ENCODE results near the gene PKIB. TPM values are rescaled to one million over a fixed set of nuclear protein-coding genes. Genes with fewer than 3 reads are reported as not detected.

PKIB gene
- total and polyA plus RNA-seq, 5 donors from 2014 or later, result 0.32 to 0.95 (median 0.67) TPM; not detected in 1

DNA sequence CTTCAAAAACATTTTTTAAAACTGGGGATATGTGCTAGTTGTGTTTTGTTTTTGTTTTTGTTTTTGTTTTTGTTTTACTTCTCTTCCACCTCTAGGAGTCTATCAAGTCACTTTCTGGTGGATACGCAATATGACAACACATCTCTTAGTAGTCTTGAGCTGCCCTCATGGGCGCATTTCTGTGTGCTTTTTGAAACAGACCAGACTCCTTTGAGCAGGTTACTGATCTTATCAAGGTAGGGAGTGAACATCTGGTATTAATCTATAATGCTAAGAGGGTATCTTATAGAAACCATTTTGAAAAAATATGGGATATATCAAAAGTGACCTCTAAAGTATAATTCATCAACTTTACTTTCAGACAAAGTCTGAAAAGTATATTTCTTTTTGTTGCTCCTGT is 56.2 kb downstream of the PKIB start:
- no peaks in the 10 kb centered on the region for H3K27me3 Mint-ChIP-seq
- H3K27ac Mint-ChIP-seq, result no peak overlapping the region
- H3K4me3 Mint-ChIP-seq, result no peak overlapping the region
- H3K4me3 ChIP-seq (ENCODE audit: low read depth, low read length), result no peak overlapping the region
- DNase-seq (no peak), ATAC-seq (ENCODE audit: low read depth in 2 of 2) (no peak)
- no peaks in the 10 kb centered on the region for H3K9me3 ChIP-seq (ENCODE audit: control insufficient read depth in 2 of 2, low read length in 2 of 2)
- peaks cover 0 to 6% (median 1%) of the 10 kb centered on the region in 7 donors for H3K9me3 Mint-ChIP-seq
- H3K4me1 Mint-ChIP-seq, result peaks cover 0 to 1% (median 0%) of the 10 kb centered on the region in 4 donors
- no peak overlapping the region for H3K27ac ChIP-seq (ENCODE audit: insufficient read depth, low read length, poor library complexity, severe bottlenecking)
- H3K36me3 Mint-ChIP-seq, result no peaks in the 10 kb centered on the region
- H3K36me3 ChIP-seq (ENCODE audit: control insufficient read depth, insufficient read depth, low read length), result no peaks in the 10 kb centered on the region
- H3K4me1 ChIP-seq (ENCODE audit: control insufficient read depth, insufficient read depth, low read length, poor library complexity, severe bottlenecking), result no peaks in the 10 kb centered on the region
- no peaks in the 10 kb centered on the region for H3K27me3 ChIP-seq (ENCODE audit: control insufficient read depth, insufficient read depth, low read length)

DNA sequence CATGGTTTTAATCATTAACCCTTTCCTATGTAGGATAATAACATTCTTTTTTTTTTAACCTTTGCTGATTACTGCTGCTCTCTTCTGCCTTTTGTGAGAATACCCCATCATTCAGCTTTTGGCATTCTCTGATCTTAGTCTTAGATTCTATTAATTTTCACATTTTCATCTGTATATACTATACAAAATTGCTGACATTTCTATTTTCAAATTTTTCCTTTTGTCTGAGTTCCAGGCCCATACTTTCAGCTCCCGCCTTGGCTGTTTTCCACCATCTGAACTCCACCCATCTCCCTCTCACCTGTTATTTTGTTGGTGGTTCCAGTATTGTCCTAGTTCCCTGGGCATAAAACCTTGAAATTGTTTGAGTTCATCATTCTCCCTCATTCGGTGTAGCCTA is 59.2 kb downstream of the PKIB start:
- H3K27me3 Mint-ChIP-seq, result no peaks in the 10 kb centered on the region
- no peak overlapping the region for H3K27ac Mint-ChIP-seq
- peaks cover 0 to 5% (median 0%) of the 10 kb centered on the region in 7 donors for H3K9me3 Mint-ChIP-seq
- no peaks in the 10 kb centered on the region for H3K36me3 Mint-ChIP-seq
- DNase-seq (no peak), ATAC-seq (ENCODE audit: low read depth in 2 of 2) (no peak)
- H3K4me1 Mint-ChIP-seq, result no peaks in the 10 kb centered on the region
- no peak overlapping the region for H3K4me3 ChIP-seq (ENCODE audit: low read depth, low read length)
- H3K9me3 ChIP-seq (ENCODE audit: control insufficient read depth in 2 of 2, low read length in 2 of 2), result no peaks in the 10 kb centered on the region
- H3K27me3 ChIP-seq (ENCODE audit: control insufficient read depth, insufficient read depth, low read length), result no peaks in the 10 kb centered on the region
- H3K4me1 ChIP-seq (ENCODE audit: control insufficient read depth, insufficient read depth, low read length, poor library complexity, severe bottlenecking), result no peaks in the 10 kb centered on the region
- no peaks in the 10 kb centered on the region for H3K36me3 ChIP-seq (ENCODE audit: control insufficient read depth, insufficient read depth, low read length)
- no peak overlapping the region for H3K4me3 Mint-ChIP-seq
- no peak overlapping the region for H3K27ac ChIP-seq (ENCODE audit: insufficient read depth, low read length, poor library complexity, severe bottlenecking)

GRCh38 chr6:122669868-122670267 is 59.7 kb downstream of the PKIB start:
- Mint-ChIP-seq H3K27me3 (no peaks in the 10 kb centered on the region), H3K4me1 (no peaks in the 10 kb centered on the region), H3K9me3 (peaks cover 0 to 5% (median 0%) of the 10 kb centered on the region in 7 donors), H3K4me3 (no peak overlapping the region), H3K36me3 (no peaks in the 10 kb centered on the region), H3K27ac (no peak overlapping the region)
- Histone ChIP-seq H3K4me1 (ENCODE audit: control insufficient read depth, insufficient read depth, low read length, poor library complexity, severe bottlenecking) (no peaks in the 10 kb centered on the region), H3K4me3 (ENCODE audit: low read depth, low read length) (no peak overlapping the region), H3K36me3 (ENCODE audit: control insufficient read depth, insufficient read depth, low read length) (no peaks in the 10 kb centered on the region), H3K27ac (ENCODE audit: insufficient read depth, low read length, poor library complexity, severe bottlenecking) (no peak overlapping the region), H3K9me3 (ENCODE audit: control insufficient read depth in 2 of 2, low read length in 2 of 2) (no peaks in the 10 kb centered on the region), H3K27me3 (ENCODE audit: control insufficient read depth, insufficient read depth, low read length) (no peaks in the 10 kb centered on the region)
- ATAC-seq (ENCODE audit: low read depth in 2 of 2) (no peak), DNase-seq (no peak)

DNA sequence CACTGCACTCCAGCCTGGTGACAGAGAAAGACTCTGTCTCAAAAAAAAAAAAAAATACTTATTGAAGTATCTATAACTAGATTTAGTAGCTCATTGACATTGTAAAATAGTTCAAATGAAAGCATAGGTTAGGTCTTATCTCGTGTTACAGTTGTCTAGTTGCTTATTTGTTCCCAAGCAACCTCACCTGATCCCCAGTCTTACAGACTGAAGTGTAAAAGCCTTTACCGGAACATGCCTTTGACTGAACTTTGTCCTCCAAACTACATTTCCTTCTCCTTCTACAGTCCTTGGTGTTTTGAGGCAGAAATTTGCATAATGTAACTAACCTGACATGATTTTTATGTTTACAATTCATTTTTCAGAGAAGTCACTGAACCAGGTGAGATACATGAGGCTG is 61.0 kb downstream of the PKIB start:
- H3K4me1 ChIP-seq (ENCODE audit: control insufficient read depth, insufficient read depth, low read length, poor library complexity, severe bottlenecking), result no peaks in the 10 kb centered on the region
- Mint-ChIP-seq H3K9me3 (peaks cover 0 to 1% (median 0%) of the 10 kb centered on the region in 7 donors), H3K4me1 (no peaks in the 10 kb centered on the region), H3K4me3 (no peak overlapping the region), H3K36me3 (no peaks in the 10 kb centered on the region), H3K27ac (no peak overlapping the region), H3K27me3 (no peaks in the 10 kb centered on the region)
- H3K4me3 ChIP-seq (ENCODE audit: low read depth, low read length), result no peak overlapping the region
- H3K9me3 ChIP-seq (ENCODE audit: control insufficient read depth in 2 of 2, low read length in 2 of 2), result no peaks in the 10 kb centered on the region
- H3K36me3 ChIP-seq (ENCODE audit: control insufficient read depth, insufficient read depth, low read length), result no peaks in the 10 kb centered on the region
- DNase-seq (no peak), ATAC-seq (ENCODE audit: low read depth in 2 of 2) (no peak)
- no peaks in the 10 kb centered on the region for H3K27me3 ChIP-seq (ENCODE audit: control insufficient read depth, insufficient read depth, low read length)
- H3K27ac ChIP-seq (ENCODE audit: insufficient read depth, low read length, poor library complexity, severe bottlenecking), result no peak overlapping the region

DNA sequence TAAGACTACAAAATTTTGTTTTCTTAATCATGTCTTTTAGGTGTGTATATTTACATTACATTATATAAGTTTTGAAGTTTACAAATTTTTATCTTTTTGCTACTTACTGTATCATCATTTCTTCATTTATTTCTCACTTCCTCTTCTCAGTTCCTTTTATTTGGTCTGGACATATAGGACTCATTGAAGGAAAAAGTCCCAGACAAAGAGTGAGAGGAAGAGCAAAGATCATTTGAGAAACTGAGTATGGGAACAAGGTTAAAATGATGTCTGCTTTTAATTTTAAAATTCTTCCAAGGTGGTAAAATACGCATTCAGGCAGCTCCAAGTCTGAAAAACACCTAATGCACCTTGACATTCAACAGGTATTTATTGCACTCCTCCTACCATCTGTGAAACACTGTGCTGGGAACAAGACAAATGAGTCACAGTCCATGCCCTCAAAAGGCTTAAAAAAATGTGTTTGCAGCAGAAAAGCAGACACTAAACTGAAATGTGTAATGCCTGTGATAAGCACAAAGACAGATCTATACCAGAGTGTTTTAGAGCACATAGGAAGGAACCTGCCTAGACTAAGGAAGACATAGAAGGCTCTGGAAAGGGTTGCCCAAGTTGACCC is 63.2 kb downstream of the PKIB start:
- Histone ChIP-seq H3K4me1 (ENCODE audit: control insufficient read depth, insufficient read depth, low read length, poor library complexity, severe bottlenecking) (no peaks in the 10 kb centered on the region), H3K9me3 (ENCODE audit: control insufficient read depth in 2 of 2, low read length in 2 of 2) (no peaks in the 10 kb centered on the region), H3K27ac (ENCODE audit: insufficient read depth, low read length, poor library complexity, severe bottlenecking) (no peak overlapping the region), H3K36me3 (ENCODE audit: control insufficient read depth, insufficient read depth, low read length) (no peaks in the 10 kb centered on the region), H3K27me3 (ENCODE audit: control insufficient read depth, insufficient read depth, low read length) (no peaks in the 10 kb centered on the region), H3K4me3 (ENCODE audit: low read depth, low read length) (no peak overlapping the region)
- ATAC-seq (ENCODE audit: low read depth in 2 of 2), result no peak
- Mint-ChIP-seq H3K4me1 (no peaks in the 10 kb centered on the region), H3K27me3 (no peaks in the 10 kb centered on the region), H3K27ac (no peak overlapping the region), H3K36me3 (no peaks in the 10 kb centered on the region), H3K4me3 (no peak overlapping the region), H3K9me3 (peaks cover 0 to 1% (median 0%) of the 10 kb centered on the region in 7 donors)
- DNase-seq, result no peak

- Mint-ChIP-seq H3K27ac (no peak overlapping the region), H3K4me1 (no peaks in the 10 kb centered on the region), H3K9me3 (peaks cover 0 to 1% (median 0%) of the 10 kb centered on the region in 7 donors), H3K4me3 (no peak overlapping the region), H3K27me3 (no peaks in the 10 kb centered on the region), H3K36me3 (no peaks in the 10 kb centered on the region)
- Histone ChIP-seq H3K36me3 (ENCODE audit: control insufficient read depth, insufficient read depth, low read length) (no peaks in the 10 kb centered on the region), H3K27me3 (ENCODE audit: control insufficient read depth, insufficient read depth, low read length) (no peaks in the 10 kb centered on the region), H3K4me1 (ENCODE audit: control insufficient read depth, insufficient read depth, low read length, poor library complexity, severe bottlenecking) (no peaks in the 10 kb centered on the region), H3K9me3 (ENCODE audit: control insufficient read depth in 2 of 2, low read length in 2 of 2) (no peaks in the 10 kb centered on the region), H3K4me3 (ENCODE audit: low read depth, low read length) (no peak overlapping the region), H3K27ac (ENCODE audit: insufficient read depth, low read length, poor library complexity, severe bottlenecking) (no peak overlapping the region)
- DNase-seq, result no peak
- no peak for ATAC-seq (ENCODE audit: low read depth in 2 of 2)
Measured at GRCh38 chr6:122676146-122676545, 65.9 kb downstream of the PKIB start.

DNA sequence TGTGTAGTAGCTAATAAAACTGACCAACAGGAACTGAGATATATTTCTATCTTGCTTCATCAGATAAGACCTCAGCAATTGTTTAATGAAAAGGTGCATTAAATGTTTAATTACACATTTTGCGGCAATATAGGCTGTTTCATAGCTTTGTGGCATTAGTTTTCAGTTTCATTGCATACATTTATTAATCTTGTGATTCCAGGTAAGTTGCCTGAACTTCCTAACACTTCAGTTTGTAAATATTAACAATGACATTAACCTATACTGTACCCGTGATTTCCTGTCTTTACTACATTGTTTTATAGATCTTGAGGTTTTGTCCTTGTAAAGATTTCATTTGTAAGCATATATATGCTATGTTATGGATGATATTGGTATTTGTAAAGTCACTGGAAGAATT is 66.5 kb downstream of the PKIB start:
- DNase-seq (no peak), ATAC-seq (ENCODE audit: low read depth in 2 of 2) (no peak)
- Mint-ChIP-seq H3K36me3 (no peaks in the 10 kb centered on the region), H3K9me3 (peaks cover 0 to 1% (median 0%) of the 10 kb centered on the region in 7 donors), H3K27me3 (no peaks in the 10 kb centered on the region), H3K4me3 (no peak overlapping the region), H3K4me1 (no peaks in the 10 kb centered on the region), H3K27ac (no peak overlapping the region)
- Histone ChIP-seq H3K4me3 (ENCODE audit: low read depth, low read length) (no peak overlapping the region), H3K9me3 (ENCODE audit: control insufficient read depth in 2 of 2, low read length in 2 of 2) (no peaks in the 10 kb centered on the region), H3K27me3 (ENCODE audit: control insufficient read depth, insufficient read depth, low read length) (no peaks in the 10 kb centered on the region), H3K27ac (ENCODE audit: insufficient read depth, low read length, poor library complexity, severe bottlenecking) (no peak overlapping the region), H3K4me1 (ENCODE audit: control insufficient read depth, insufficient read depth, low read length, poor library complexity, severe bottlenecking) (no peaks in the 10 kb centered on the region), H3K36me3 (ENCODE audit: control insufficient read depth, insufficient read depth, low read length) (no peaks in the 10 kb centered on the region)

DNA sequence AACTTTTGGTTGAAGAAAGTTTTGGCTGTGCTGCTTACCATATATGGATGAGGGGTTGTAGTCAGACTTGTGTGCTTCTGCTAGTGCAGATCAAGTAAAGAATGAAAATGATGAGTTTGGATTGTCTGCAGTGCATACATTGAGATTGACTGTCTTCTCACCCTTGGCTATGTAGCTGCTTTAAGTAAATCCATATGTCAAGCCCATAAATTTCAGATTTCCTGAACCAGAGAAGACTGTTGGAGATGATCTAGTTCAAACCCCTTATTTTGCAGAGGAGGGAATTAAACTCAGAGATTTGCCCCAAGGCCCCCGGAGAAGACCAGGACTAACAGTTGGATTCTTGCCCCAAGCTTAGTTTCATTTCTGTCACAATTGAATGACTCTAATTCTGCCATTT is 67.2 kb downstream of the PKIB start:
- no peak overlapping the region for H3K4me3 Mint-ChIP-seq
- DNase-seq, result no peak
- no peaks in the 10 kb centered on the region for H3K4me1 ChIP-seq (ENCODE audit: control insufficient read depth, insufficient read depth, low read length, poor library complexity, severe bottlenecking)
- no peak for ATAC-seq (ENCODE audit: low read depth in 2 of 2)
- H3K27ac Mint-ChIP-seq, result no peak overlapping the region
- H3K4me1 Mint-ChIP-seq, result no peaks in the 10 kb centered on the region
- H3K27me3 ChIP-seq (ENCODE audit: control insufficient read depth, insufficient read depth, low read length), result no peaks in the 10 kb centered on the region
- no peaks in the 10 kb centered on the region for H3K9me3 ChIP-seq (ENCODE audit: control insufficient read depth in 2 of 2, low read length in 2 of 2)
- no peaks in the 10 kb centered on the region for H3K27me3 Mint-ChIP-seq
- H3K36me3 ChIP-seq (ENCODE audit: control insufficient read depth, insufficient read depth, low read length), result no peaks in the 10 kb centered on the region
- no peak overlapping the region for H3K4me3 ChIP-seq (ENCODE audit: low read depth, low read length)
- H3K27ac ChIP-seq (ENCODE audit: insufficient read depth, low read length, poor library complexity, severe bottlenecking), result no peak overlapping the region
- peaks cover 0 to 1% (median 0%) of the 10 kb centered on the region in 7 donors for H3K9me3 Mint-ChIP-seq
- H3K36me3 Mint-ChIP-seq, result no peaks in the 10 kb centered on the region

Measured in CD4-positive, CD25-positive, alpha-beta regulatory T cell (primary cell).